HG02852 (cell line): ENCODE results near the gene SLAMF6.
"Not testable (repeated sequence)": the region's sequence is repeated elsewhere in the genome, so short reads cannot be mapped to it uniquely, and the experiment has no call there.

Source experiments
- ATAC-seq: cut with Tn5 transposase; IDR thresholded peaks from one replicate; pipeline ENCODE4 v1.9.1; 2021; ENCODE audit warnings: mild to moderate bottlenecking, moderate library complexity; ENCODE audit not compliant: unreplicated experiment

SLAMF6 gene

GRCh38 chr1:160544647-160545046, 21.6 kb upstream of the SLAMF6 start:
- ATAC-seq: no peak

DNA sequence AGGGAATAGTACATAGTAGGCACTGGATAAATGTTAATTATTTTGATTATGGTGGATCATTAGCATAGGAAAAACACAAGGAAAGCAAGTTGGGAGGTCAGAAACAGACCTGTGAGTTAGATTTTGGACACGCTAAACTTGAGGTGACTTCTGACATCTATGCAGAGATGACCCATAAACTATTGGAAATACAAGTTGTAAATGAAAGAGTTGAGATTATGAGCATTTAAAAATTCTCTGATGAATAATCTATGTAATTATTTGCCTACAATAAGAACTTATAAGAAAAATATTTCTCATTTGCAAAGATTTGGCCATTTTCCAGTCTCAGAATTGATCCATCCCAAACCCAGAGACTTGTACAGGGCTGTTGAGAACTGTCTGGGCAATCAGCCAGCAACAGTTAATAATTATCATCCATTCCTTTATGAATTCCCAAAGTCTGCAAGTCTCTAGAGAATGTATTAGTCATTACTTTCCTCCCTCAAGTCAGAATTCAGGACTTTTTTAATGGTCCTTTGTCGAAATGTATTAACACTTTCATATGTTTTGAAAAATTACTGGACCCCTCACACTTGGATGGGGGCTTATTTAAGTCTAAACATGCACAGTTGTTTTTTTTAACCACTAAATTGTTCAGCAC, 19.4 kb upstream of the SLAMF6 start:
- no peak for ATAC-seq

DNA sequence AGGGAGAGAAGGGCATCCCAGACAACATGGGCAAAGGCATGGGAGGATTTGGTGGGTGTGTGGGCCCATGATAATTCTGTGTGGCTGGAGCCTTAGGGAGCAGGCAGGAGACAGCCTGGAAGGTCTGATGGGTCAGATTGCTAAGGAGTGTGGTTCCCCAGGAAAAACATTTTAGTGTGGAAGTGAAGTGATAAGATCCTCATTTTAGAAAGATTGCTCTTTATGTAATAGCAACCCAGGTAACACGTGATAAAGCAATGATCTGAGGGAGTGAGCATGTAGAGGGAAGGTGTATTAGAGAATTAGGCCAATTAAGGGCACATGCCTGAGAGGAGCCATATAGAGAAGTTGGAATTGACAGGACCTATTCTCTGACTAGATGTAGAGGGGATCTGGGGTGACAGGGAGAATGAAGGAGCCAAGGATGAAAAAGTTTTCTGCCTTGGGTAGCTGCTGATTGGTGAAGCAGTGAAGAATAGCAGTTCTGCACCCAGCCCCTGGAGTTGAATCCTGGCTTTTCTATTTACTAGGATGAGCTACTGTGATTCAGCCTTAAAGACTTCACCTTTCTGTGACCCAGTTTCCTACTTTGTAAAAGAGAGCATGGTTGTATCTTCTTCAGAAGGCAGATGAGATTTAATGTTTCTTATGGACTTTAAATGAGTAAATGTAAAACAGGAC, 18.7 kb upstream of the SLAMF6 start:
- no peak for ATAC-seq

- no peak for ATAC-seq
These were observed 17.8 kb upstream of the SLAMF6 start for GRCh38 chr1:160540859-160541233.

- peak; percentile 94 for ATAC-seq
These were observed 17.2 kb upstream of the SLAMF6 start for GRCh38 chr1:160539990-160540858.

- no peak for ATAC-seq
These were observed 16.6 kb upstream of the SLAMF6 start for GRCh38 chr1:160539684-160539989.

GRCh38 chr1:160538985-160539651, 16.1 kb upstream of the SLAMF6 start:
- no peak for ATAC-seq

- no peak for ATAC-seq
These were observed 14.9 kb upstream of the SLAMF6 start for GRCh38 chr1:160537714-160538665.

DNA sequence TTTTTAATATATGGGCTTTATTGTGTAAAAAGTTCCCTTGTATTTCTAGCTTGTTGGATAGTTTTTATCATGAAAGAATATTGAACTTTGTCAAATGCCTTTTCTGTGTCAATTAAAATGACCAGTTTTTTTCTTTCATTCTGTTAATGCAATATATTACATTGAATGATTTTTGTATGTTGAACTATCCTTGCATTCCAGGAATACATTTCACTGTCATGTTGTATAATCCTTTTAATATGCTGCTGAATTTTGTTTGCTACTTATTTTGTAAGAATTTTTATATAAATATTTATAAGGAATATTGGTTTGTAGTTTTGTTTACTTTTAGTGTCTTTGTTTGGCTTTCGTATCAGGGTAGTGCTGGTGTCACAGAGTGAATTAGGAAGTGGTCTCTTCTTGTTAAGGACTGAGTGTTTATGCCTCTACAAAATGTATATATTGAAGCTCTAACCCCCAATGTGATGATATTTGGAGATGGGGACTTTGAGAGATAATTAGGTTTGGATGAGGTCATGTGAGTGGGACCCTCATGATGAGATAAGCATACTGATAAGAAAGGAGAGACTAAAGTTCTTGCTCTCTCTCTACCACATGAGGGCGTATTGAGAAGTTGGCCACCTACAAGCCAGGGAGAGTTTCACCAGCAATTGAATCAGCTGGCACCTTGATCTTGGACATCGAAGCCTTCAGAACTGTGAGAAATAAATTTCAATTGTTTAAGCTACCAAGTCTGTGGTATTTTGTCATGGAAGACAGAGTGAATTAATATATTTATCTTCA, 12.0 kb upstream of the SLAMF6 start:
- ATAC-seq: no peak

DNA sequence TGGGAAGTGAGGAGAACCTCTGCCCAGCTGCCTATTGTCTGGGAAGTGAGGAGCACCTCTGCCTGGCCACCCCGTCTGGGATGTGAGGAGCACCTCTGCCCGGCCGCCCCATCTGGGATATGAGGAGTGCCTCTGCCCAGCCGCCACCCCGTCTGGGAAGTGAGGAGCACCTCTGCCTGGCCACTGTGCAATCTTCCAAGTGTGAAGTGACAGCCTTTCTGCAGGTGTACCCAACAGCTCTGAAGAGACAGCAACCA, 9.4 kb upstream of the SLAMF6 start:
- ATAC-seq: not testable (repeated sequence)

GRCh38 chr1:160531809-160532556, 8.9 kb upstream of the SLAMF6 start:
- ATAC-seq: not testable (repeated sequence)

- ATAC-seq: not testable (repeated sequence)
These were observed 6.4 kb upstream of the SLAMF6 start for GRCh38 chr1:160529401-160529952.

DNA sequence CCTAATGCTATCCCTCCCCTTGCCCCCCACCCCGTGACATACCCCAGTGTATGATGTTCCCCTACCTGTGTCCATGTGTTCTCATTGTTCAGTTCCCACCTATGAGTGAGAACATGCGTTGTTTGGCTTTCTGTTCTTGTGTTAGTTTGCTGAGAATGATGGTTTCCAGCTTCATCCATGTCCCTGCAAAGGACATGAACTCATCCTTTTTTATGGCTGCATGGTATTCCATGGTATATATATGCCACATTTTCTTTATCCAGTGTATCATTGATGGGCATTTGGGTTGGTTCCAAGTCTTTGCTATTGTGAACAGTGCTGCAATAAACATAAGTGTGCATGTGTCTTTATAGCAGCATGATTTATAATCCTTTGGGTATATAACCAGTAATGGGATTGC, 734 bp upstream of the SLAMF6 start:
- ATAC-seq: not testable (repeated sequence)

GRCh38 chr1:160522136-160522535, 919 bp downstream of the SLAMF6 start:
- no peak for ATAC-seq

- ATAC-seq: no peak
These were observed 1.5 kb downstream of the SLAMF6 start for GRCh38 chr1:160521554-160521953.

GRCh38 chr1:160520999-160521398, 2.1 kb downstream of the SLAMF6 start:
- ATAC-seq: no peak

- ATAC-seq: no peak
These were observed 2.5 kb downstream of the SLAMF6 start for GRCh38 chr1:160520582-160520981.

GRCh38 chr1:160519642-160520435, 3.2 kb downstream of the SLAMF6 start:
- peak; percentile 54 for ATAC-seq
